H1 (cell line): ENCODE data around the gene SSH2. TPM values are rescaled to one million over a fixed set of nuclear protein-coding genes. Genes with fewer than 3 reads are reported as not detected.

ENCODE experiments used
- ASH2L ChIP-seq: fragments of 200-600, 300-600 bp; sonication (generic); IDR thresholded peaks from one replicate; pipeline ENCODE4 v1.7.1; 2017; ENCODE audit warnings: low read length
- SP2 ChIP-seq: IDR thresholded peaks from 2 replicates; pipeline ENCODE4 v1.6.1; 2012; ENCODE audit warnings: mild to moderate bottlenecking, low read length, inconsistent platforms
- SP4 ChIP-seq: IDR thresholded peaks from 2 replicates; pipeline ENCODE4 v1.6.1; 2012; ENCODE audit warnings: low read length, inconsistent platforms
- TBP ChIP-seq: IDR thresholded peaks from 2 replicates; pipeline ENCODE4 v1.6.1; 2011; ENCODE audit warnings: low read depth, low read length, improper control_type of control experiment
- polyA plus RNA-seq, 7 experiments: library from polyadenylated mRNA; depleted of rRNA in 3 of 7; stranded (reverse) in 5 of 7; unstranded in 2 of 7; fragments of >200 nt in 5 of 7; fragments of 200-250 nt in 2 of 7; gene quantifications; 1 replicate in 5 of 7; 2 replicates in 1 of 7; 4 replicates in 1 of 7; pipeline versions ENCODE4 v1.2.1 to v1.2.3, GENCODE V29; 2011 to 2013; ENCODE audit warnings: missing spikeins in 2 of 7, mixed read lengths in 2 of 7
- total RNA-seq: library from RNA; stranded (reverse); fragmentation: NEBNext Ultra II Directional; extraction: Animal tissue kit (Norgen Biotek cat#: 25700); gene quantifications from 2 replicates; pipeline ENCODE4 v1.2.1, GENCODE V29; 2021

The SSH2 gene
- total and polyA plus RNA-seq, 2 of the 8 experiments (the other 6 are each of a cell fraction or from before 2014, with no cell fraction given): 5.2 to 15.9 TPM

DNA sequence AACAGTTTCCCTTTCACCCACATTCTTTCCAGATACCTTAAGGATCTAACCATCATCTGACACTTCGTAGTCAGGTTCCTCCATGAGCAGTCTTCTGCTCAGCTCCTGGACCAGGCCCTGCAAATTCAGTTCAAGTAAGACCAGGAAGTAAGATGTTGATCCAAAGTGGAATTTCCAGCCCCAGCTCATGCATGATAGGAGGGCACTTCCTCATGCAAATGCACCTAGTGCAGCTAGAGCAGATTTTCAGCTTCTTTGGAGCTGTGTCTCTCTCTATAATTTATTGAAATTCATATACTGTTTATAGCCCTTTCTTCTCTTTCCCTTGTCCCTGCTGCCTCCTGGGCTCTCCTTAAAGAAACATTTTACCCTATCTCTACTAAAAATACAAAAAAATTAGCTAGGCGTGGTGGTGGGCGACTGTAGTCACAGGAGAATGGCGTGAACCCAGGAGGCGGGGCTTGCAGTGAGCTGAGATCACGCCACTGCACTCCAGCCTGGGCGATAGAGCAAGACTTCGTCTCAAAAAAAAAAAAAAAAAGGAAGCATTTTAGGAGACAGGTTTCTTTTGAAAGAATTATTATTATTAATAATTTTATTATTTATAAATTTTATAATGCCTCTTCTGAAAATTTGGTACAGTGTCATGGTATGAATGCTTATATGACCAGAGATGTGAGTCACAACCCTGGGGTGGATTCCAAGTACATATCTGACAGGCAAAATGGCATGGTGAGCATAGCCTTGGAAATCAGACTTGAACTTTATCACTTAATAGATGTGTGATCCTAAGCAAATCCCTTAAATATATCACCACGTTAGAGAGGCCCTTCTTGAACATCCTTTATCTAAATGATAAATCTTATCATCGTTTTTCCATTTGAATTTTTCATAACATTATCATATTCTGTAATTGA lies 94.3 kb downstream of the SSH2 start (continued):
- TF ChIP-seq ASH2L (no peak), TBP (no peak), SP4 (no peak), SP2 (no peak)
